Measurements from ENCODE around the gene MAN2B1. TPM values are rescaled to one million over a fixed set of nuclear protein-coding genes. Genes with fewer than 3 reads are reported as not detected.
A peak's percentile ranks its signal among the peaks of the same experiment; 100 is the strongest.
"Not testable (repeated sequence)": the region's sequence is repeated elsewhere in the genome, so short reads cannot be mapped to it uniquely, and the experiment has no call there.

Gene MAN2B1
- total RNA-seq, 1 donor from 2014 or later: 44.5 TPM

GRCh38 chr19:12657966-12658365 is 8.6 kb downstream of the MAN2B1 start:
- DNase-seq: no peak

GRCh38 chr19:12656899-12657571 is 9.5 kb downstream of the MAN2B1 start:
- no peak for DNase-seq

GRCh38 chr19:12655546-12655945 is 11.0 kb downstream of the MAN2B1 start:
- no peak for DNase-seq

- DNase-seq: no peak
Observed at GRCh38 chr19:12652219-12652618, 14.3 kb downstream of the MAN2B1 start.

- DNase-seq: no peak
Observed at GRCh38 chr19:12649941-12650340, 16.6 kb downstream of the MAN2B1 start.

- DNase-seq: no peak
Observed at GRCh38 chr19:12648088-12648487, 18.5 kb downstream of the MAN2B1 start.

GRCh38 chr19:12647490-12648071 is 19.0 kb downstream of the MAN2B1 start:
- DNase-seq: peak; percentile 41

GRCh38 chr19:12647047-12647446 is 19.5 kb downstream of the MAN2B1 start:
- no peak for DNase-seq

- no peak for DNase-seq
Observed at GRCh38 chr19:12646551-12646950, 20.0 kb downstream of the MAN2B1 start.

- not testable (repeated sequence) for DNase-seq
Observed at GRCh38 chr19:12643716-12644115, 22.8 kb downstream of the MAN2B1 start.

GRCh38 chr19:12642506-12642905 is 24.0 kb downstream of the MAN2B1 start:
- DNase-seq: no peak

GRCh38 chr19:12641456-12641855 is 25.1 kb downstream of the MAN2B1 start:
- DNase-seq: no peak

- DNase-seq: peak; percentile 83
Observed at GRCh38 chr19:12639901-12640613, 26.5 kb downstream of the MAN2B1 start.

GRCh38 chr19:12638611-12639182 is 27.8 kb downstream of the MAN2B1 start:
- DNase-seq: no peak

- DNase-seq: no peak
Observed at GRCh38 chr19:12636631-12637030, 29.9 kb downstream of the MAN2B1 start.

- no peak for DNase-seq
Observed at GRCh38 chr19:12629215-12629614, 37.3 kb downstream of the MAN2B1 start.

- no peak for DNase-seq
Observed at GRCh38 chr19:12628040-12629022, 38.2 kb downstream of the MAN2B1 start.

- no peak for DNase-seq
Observed at GRCh38 chr19:12626958-12627357, 39.6 kb downstream of the MAN2B1 start.

GRCh38 chr19:12623361-12624031 is 43.0 kb downstream of the MAN2B1 start:
- no peak for DNase-seq

- not testable (repeated sequence) for DNase-seq
Observed at GRCh38 chr19:12621253-12622024, 45.1 kb downstream of the MAN2B1 start.

GRCh38 chr19:12617646-12618045 is 48.9 kb downstream of the MAN2B1 start:
- no peak for DNase-seq

Measured in tongue (tissue), 2 donors.